ENCODE results near the gene HLA-B. TPM values are rescaled to one million over a fixed set of nuclear protein-coding genes. Genes with fewer than 3 reads are reported as not detected.

Gene HLA-B
- total and polyA plus RNA-seq, 2 of the 8 experiments (the other 6 are each of a cell fraction or from before 2014, with no cell fraction given) = 154 to 233 TPM

- TF ChIP-seq RBBP5 (IDR thresholded peaks at IDR 0.05; ENCODE audit: borderline replicate concordance, low read depth, low read length) = no peak
- no peak for TF ChIP-seq SIX5 (IDR thresholded peaks at IDR 0.05; ENCODE audit: low read depth, low read length)
These were observed 11.5 kb upstream of the HLA-B start (continued) for GRCh38 chr6:31368461-31368860.
